LNCAP (cell line): ENCODE results near the gene RPS6KA3.

Experiments used
- CTCF ChIP-seq: fragments of 450-650 bp; IDR thresholded peaks from 2 replicates; pipeline ENCODE4 v1.5.1; 2017; ENCODE audit warnings: mild to moderate bottlenecking

Gene RPS6KA3

GRCh38 chrX:20118065-20118824, 148.5 kb downstream of the RPS6KA3 start:
- no peak for TF ChIP-seq CTCF

GRCh38 chrX:20116577-20117240, 150.0 kb downstream of the RPS6KA3 start, which contains the start of gene MAP7D2:
TSS of gene MAP7D2 (minus strand) at chrX:20116907. CDS start at chrX:20116879, 28 bp downstream.
- no peak for TF ChIP-seq CTCF

- no peak for TF ChIP-seq CTCF
Measured at GRCh38 chrX:20116087-20116576, 150.6 kb downstream of the RPS6KA3 start.

- TF ChIP-seq CTCF, result no peak
Measured at GRCh38 chrX:20112022-20112774, 154.5 kb downstream of the RPS6KA3 start.

- TF ChIP-seq CTCF, result no peak
Measured at GRCh38 chrX:20111271-20111670, 155.4 kb downstream of the RPS6KA3 start.

GRCh38 chrX:20101934-20102581, 164.7 kb downstream of the RPS6KA3 start:
- no peak for TF ChIP-seq CTCF
